T-helper 2 cell (primary cell): ENCODE measurements around the gene NFIB.

Source experiments
- DNase-seq, 5 experiments: peaks; one replicate each; pipeline versions ENCODE4 v3.0.0 to v3.0.0-alpha.2; 2012 to 2022

Gene NFIB

DNA sequence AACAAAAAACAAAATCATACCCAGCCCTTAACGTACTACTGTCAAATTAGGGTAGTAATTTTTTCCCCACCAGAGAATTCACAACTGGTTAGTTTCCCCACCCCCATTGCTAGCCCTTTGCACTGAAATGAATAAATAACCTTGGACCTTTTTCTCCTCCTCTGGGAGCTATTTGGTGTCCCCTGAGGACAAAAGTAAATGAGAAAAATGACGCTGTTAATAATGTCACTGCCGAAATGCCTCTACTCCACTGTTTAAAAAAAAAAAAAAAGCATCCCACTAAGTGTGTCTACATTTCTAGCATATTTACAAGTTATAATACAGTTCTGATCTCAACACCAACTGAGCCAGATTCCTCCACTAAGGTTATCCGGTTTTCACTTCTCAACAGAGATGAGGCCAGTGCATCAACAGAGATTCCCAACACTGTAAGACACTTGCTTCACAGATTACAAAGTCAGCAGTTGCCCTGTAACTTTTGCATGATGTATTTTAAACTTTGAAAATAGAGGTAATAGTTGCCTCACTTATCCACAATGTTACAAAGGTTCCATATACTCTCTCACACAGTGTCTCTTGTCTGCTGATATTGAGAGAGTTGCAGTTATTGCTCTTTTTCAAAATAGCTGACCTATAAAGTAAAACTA, 5.1 kb upstream of the NFIB start:
- no peak for DNase-seq

DNA sequence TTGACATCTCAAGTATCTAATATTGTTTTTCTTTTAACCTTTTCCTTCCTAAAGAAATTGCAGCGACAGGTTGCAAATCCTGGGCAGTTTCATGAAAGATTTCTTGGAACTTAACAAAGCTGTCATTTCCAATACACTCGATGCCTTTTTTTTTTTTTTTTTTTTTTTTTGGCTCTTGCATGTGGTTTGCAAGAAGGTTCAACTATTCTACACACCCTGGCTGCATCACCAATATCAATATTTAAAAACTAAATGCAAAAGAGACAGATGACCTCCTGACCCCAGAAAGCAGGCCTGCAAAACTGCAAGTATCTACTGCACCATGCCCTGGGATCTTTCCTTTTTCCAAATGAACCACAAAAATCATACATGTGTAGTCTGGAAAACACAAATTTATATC, 4.4 kb upstream of the NFIB start:
- no peak for DNase-seq

- DNase-seq: no peak
Observed at GRCh38 chr9:14317667-14318320, 3.9 kb upstream of the NFIB start.

- no peak for DNase-seq
Observed at GRCh38 chr9:14316602-14317300, 2.8 kb upstream of the NFIB start.

DNA sequence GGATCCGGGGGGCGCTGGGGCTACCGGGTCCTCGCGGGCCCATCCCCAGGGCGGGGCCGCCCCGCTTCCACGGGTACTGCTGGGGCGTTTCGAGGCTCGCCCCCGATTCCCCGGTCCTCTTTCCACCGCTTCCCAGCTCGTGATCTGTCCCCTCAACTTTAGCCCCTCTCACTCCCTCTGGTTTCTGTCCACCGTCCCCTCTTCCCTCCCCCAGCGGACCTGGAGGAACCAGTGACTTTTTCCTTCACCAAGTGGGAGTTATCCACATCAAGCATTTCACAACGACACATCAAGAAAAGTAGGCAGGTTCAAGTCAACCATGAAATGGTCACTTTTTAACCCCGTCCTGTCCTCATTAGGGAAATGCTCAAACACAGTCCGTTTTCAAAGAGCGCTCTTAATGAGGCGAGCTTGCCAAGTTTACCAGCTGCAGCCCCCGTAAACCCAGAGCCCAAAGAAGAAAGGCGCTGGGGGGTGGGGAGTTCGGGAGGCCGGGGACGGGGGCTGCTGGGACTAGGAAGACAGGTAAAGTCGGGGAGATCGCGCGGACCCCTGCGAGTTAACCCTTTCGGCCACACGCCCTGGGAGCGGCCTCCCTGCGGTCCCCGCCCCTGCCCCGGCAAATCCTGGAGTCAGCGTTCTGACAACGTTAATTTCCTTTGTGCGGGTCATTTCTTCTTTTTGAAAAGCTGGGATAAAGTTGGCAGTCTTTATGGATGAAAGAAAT, 2.1 kb upstream of the NFIB start:
- DNase-seq: no peak

- peak in 2 of 5 experiments; percentile 6 to 12 for DNase-seq
Observed at GRCh38 chr9:14314929-14315874, 1.3 kb upstream of the NFIB start.

DNA sequence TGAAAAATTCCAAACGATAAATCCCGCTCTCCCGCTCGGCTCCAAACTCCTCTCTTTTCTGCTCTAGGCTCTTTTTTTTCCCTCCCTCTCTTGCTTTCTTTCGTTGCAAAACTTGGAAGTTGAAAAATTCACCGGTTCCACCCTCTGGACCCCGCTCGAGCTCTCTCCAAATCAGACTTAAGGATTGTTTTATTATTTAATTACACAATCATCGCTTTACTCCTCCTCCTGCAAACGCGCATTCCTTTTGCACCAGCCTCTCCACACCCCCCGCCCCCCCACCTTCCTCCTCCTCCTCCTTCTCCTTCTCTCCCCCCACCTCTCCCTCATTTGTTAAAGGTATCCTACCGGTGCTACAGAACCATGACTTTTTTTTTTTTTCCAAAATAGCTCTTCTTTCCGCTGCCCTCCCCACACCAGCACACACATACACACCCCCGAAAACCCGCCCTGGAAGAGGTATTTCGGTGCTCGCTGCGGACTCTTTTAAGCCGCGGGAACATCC, 535 bp upstream of the NFIB start:
- DNase-seq: no peak

DNA sequence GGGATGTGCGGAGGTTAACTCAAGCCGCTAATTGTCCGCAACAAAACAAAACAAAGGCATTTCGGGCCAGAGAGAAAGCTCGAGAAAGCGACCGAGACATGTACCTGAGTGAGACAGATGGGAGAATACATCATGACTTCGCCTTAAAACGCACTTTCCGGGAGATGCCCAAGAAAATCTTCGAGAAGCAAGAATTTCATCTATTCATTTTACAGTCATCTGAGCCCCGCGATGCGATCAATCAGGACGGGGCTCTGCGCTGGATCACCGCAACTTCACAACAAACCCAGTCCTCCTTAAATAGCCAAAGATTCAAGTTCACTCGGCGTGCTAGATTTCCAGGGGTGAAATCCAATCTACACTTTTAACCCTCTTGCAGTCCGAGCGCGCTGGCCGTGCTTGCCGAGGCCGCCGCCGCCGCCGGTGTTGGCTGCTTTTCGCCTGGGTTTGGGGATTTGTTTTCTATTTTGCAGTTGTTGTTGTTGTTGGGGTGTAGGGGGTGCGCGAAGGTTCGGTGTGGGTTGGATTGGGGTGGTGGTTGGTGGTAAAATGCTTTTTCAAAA, 482 bp downstream of the NFIB start:
- DNase-seq: peak in 1 of 5 experiments; percentile 4

GRCh38 chr9:14312719-14313377, 1.1 kb downstream of the NFIB start:
- no peak for DNase-seq

DNA sequence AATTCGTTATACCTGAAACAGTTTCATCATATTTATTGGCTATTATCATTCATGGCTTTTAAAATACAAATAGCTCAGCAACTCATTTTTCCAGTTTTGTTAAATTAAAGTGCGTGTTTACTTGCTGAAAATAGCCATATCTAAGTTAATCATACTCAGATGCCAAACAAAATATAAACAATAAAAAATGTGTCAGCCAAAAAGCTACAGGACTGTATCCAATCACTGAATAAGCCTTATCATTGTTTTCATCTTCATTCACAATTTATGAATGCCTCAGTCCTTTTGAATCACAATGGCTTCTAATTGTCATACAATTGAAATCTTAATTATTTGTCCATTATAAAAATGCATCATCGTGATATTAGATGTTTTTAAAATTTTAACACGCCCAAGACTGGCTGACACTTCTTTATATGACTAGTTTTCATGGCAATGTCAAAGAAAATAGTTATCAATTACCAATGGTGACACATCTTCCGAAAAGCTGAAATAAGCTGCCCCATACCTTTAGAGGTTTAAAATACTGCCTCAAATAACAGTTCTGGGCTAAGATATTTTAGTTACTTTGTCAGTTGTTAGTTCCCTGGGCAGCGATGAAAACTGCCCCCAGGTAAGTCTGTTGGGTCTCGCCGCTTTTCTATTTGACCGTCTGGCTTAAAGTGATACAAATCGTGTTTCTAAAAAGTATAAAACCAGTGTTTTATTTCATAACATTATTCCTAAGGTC, 1.8 kb downstream of the NFIB start:
- DNase-seq: no peak

DNA sequence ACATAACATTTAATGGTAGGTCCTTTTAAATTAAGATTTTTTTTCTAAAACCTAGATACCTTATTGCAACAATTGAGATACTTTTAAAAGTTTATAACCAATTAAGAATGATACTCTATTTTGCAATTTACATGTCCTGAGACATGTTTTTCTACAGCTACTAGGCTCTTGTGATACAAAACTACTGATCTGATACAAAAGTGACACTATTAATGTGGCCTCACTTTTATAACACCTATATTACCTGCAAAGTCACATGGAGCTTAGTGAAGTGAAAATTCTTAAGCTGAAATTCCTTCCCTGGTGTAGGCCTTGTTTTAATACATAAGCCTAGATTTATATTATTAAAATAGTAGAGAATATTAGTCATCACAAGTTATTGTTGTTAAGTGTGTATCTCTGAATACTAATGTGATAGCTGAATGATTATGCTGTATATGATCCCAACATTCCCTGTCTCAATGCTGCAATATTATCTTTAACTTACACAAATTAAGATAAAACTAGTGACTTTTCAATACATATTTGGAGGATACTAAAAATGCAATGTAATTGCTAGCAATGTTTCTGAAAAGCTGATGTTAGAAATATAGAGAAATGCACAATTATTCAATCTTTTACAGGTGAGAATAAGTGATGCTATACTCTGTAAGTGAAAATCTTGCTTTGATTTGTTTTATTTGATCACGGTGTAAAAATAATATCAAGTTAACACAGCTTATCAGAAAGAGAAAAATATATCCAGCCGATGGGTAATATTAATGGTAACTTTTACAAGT, 2.6 kb downstream of the NFIB start:
- DNase-seq: no peak

- no peak for DNase-seq
Observed at GRCh38 chr9:14310311-14310710, 3.6 kb downstream of the NFIB start.

- peak in 1 of 5 experiments; percentile 33 for DNase-seq
Observed at GRCh38 chr9:14309403-14309802, 4.5 kb downstream of the NFIB start.

DNA sequence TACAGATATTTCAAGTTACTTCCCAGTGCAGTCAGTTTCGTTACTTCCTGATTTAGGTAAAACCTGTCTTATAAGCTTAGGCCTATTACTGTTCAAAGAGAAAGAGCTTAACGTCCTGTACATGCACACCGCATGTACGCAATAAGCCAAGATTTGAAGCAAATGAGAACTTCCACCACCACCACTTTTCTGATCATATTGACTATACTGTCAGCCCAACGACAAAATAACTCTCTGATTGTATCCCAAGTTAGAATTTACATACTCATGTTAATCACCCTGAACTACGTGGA, 5.1 kb downstream of the NFIB start:
- no peak for DNase-seq

GRCh38 chr9:14307989-14308852, 5.7 kb downstream of the NFIB start:
- no peak for DNase-seq

DNA sequence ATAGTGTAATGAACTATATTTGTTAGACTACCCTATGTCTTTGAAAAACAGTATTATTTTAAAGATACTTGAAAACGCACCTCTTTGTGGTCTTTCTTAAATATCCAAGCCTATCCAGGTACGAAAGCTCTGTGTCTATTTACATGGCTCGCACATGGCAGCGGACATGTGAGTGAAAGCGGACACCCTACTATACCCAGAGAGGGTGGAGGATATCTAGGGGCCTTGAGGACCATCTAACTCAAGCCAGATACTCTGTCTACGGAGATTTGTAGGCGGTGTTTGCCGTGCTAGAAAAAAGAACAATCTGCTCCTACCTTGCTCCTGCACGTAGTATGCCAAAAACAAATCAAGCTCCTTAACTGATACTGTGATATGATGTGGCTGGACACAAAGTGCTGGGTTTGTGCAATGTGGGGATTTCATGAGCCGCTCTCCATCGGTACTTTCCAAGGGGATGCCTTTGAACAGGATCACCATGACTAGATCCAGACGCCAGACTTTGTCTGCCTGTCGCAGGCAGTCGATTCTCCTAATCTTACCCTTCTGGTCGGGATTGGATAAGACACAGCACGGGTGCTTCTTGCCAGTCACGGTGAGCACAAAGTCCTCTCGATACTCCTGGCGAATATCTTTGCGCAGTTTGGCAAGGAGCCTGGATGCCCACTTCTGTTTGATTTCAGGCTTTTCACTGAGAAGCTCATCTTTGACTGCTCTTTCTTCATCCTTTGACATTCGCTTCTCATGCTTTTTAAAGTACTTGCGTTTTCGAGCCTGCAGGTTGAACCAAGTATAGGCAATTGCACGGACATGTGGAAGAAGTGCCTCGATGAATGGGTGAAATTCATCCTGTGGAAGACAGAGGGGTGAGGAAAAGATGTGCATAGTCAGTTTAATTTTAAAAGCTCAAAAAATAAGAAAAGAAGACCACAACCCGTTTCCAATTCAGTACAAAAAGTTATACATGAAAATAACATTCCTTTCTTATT, 7.0 kb downstream of the NFIB start:
- DNase-seq: no peak

DNA sequence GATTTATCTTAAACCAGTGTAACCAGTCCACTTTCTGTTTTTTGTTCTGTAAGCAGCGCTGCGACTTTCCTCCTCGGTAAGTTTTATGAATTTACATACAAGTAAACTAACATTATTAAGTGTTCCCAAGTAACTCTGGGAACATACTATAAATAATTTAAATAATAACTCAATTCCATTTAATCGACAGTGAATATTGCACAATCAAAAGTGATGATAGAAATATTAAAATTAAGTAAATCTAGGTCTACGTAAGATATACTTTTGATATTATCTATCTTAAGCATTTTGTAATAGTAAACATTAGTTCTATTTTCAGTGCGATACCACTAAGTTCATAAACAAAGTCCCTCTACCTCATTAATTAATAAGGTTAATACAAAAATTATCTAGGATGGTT, 7.8 kb downstream of the NFIB start:
- no peak for DNase-seq

- no peak for DNase-seq
Observed at GRCh38 chr9:14304259-14304658, 9.7 kb downstream of the NFIB start.
